Tibial nerve (tissue), 4 donors: ENCODE data around the gene KCNQ1.

ENCODE experiments used
- EP300 ChIP-seq, 2 donors: sonication (generic); formaldehyde crosslinking; IDR thresholded peaks; one replicate each; pipeline ENCODE4 v1.6.1; 2017; ENCODE audit warnings: antibody characterized with exemption in 2 of 2, mild to moderate bottlenecking in 1 of 2
- POLR2A ChIP-seq, 2 donors: fragments of 450-650 bp; IDR thresholded peaks; one replicate each; pipeline ENCODE4 v1.6.1; 2017; ENCODE audit warnings: antibody characterized with exemption in 2 of 2, mild to moderate bottlenecking in 2 of 2, moderate library complexity in 2 of 2
- TF ChIP-seq, protein P1 (sequence below), 5 experiments: fragments of 200-600 bp in 3 of 5; fragments of 450-650 bp in 2 of 5; sonication (generic) in 3 of 5; IDR thresholded peaks; one replicate each; pipeline ENCODE4 v1.5.1; 2016 to 2019; ENCODE audit warnings: antibody characterized with exemption in 5 of 5, mild to moderate bottlenecking in 3 of 5, moderate library complexity in 2 of 5

DNA sequence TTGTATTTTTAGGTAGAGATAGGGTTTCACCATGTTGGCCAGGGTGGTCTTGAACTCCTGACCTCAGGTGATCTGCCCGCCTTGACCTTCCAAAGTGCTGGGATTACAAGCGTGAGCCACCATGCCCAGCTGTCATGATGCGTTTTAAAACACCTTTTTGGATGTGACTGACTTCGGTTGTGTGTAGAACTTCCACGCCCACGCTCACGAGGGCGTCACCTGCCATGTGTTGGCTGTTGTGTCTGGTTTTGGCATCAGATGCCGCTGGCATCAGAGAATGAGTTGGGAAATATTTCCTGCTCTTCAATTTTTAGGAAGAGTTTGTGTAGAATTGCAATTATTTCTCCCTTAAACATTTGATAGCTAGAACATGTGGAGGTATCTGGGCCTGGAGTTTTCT lies 109.1 kb downstream of the KCNQ1 start:
- TF ChIP-seq, protein P1, sequence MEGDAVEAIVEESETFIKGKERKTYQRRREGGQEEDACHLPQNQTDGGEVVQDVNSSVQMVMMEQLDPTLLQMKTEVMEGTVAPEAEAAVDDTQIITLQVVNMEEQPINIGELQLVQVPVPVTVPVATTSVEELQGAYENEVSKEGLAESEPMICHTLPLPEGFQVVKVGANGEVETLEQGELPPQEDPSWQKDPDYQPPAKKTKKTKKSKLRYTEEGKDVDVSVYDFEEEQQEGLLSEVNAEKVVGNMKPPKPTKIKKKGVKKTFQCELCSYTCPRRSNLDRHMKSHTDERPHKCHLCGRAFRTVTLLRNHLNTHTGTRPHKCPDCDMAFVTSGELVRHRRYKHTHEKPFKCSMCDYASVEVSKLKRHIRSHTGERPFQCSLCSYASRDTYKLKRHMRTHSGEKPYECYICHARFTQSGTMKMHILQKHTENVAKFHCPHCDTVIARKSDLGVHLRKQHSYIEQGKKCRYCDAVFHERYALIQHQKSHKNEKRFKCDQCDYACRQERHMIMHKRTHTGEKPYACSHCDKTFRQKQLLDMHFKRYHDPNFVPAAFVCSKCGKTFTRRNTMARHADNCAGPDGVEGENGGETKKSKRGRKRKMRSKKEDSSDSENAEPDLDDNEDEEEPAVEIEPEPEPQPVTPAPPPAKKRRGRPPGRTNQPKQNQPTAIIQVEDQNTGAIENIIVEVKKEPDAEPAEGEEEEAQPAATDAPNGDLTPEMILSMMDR (IDR thresholded peaks at IDR 0.05): no peak
- TF ChIP-seq POLR2A (IDR thresholded peaks at IDR 0.05) (no peak), EP300 (IDR thresholded peaks at IDR 0.05) (no peak)
